ENCODE measurements around the gene TENM3.

GRCh38 chr4:182320580-182320979, 77.4 kb downstream of the TENM3 start:
- no peak for TF ChIP-seq POLR2A (IDR thresholded peaks at IDR 0.05)
- TF ChIP-seq, protein P1, sequence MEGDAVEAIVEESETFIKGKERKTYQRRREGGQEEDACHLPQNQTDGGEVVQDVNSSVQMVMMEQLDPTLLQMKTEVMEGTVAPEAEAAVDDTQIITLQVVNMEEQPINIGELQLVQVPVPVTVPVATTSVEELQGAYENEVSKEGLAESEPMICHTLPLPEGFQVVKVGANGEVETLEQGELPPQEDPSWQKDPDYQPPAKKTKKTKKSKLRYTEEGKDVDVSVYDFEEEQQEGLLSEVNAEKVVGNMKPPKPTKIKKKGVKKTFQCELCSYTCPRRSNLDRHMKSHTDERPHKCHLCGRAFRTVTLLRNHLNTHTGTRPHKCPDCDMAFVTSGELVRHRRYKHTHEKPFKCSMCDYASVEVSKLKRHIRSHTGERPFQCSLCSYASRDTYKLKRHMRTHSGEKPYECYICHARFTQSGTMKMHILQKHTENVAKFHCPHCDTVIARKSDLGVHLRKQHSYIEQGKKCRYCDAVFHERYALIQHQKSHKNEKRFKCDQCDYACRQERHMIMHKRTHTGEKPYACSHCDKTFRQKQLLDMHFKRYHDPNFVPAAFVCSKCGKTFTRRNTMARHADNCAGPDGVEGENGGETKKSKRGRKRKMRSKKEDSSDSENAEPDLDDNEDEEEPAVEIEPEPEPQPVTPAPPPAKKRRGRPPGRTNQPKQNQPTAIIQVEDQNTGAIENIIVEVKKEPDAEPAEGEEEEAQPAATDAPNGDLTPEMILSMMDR (IDR thresholded peaks at IDR 0.05) = no peak

Measured in adrenal gland (tissue), 5 donors.